NCI-H774 (cell line): Measurements from ENCODE around the gene SPG7.

Experiments
- DNase-seq: peaks from one replicate; lab custom pipeline; 2025; lab: John Stamatoyannopoulos, UW

The SPG7 gene

GRCh38 chr16:89485701-89486246, 22.4 kb upstream of the SPG7 start:
- no peak for DNase-seq

- peak; percentile 9 for DNase-seq
Observed at GRCh38 chr16:89489040-89489897, 18.9 kb upstream of the SPG7 start.

- DNase-seq: no peak
Observed at GRCh38 chr16:89489898-89490438, 18.2 kb upstream of the SPG7 start.

GRCh38 chr16:89490439-89491237, 17.6 kb upstream of the SPG7 start, which contains the start of gene ANKRD11:
Gene ANKRD11 (minus strand): TSS chr16:89490561. CDS start chr16:89317019, 173,542 bp downstream.
- peak; percentile 93 for DNase-seq

- no peak for DNase-seq
Observed at GRCh38 chr16:89491238-89491869, 16.8 kb upstream of the SPG7 start.

- DNase-seq: no peak
Observed at GRCh38 chr16:89491974-89492687, 16.1 kb upstream of the SPG7 start.

- no peak for DNase-seq
Observed at GRCh38 chr16:89493776-89494175, 14.4 kb upstream of the SPG7 start.

GRCh38 chr16:89495121-89495520, 13.1 kb upstream of the SPG7 start:
- DNase-seq: no peak

- DNase-seq: no peak
Observed at GRCh38 chr16:89498839-89499238, 9.4 kb upstream of the SPG7 start.

- no peak for DNase-seq
Observed at GRCh38 chr16:89499767-89500166, 8.4 kb upstream of the SPG7 start.

- DNase-seq: no peak
Observed at GRCh38 chr16:89502081-89502843, 5.9 kb upstream of the SPG7 start.

- no peak for DNase-seq
Observed at GRCh38 chr16:89504091-89504490, 4.1 kb upstream of the SPG7 start.

GRCh38 chr16:89505204-89506112, 2.7 kb upstream of the SPG7 start:
- DNase-seq: peak; percentile 10

GRCh38 chr16:89506113-89506504, 2.1 kb upstream of the SPG7 start:
- no peak for DNase-seq

GRCh38 chr16:89506791-89507191, 1.4 kb upstream of the SPG7 start:
- no peak for DNase-seq

GRCh38 chr16:89507214-89507833, 879 bp upstream of the SPG7 start:
- no peak for DNase-seq

- no peak for DNase-seq
Observed at GRCh38 chr16:89510526-89510925, 2.3 kb downstream of the SPG7 start.

- no peak for DNase-seq
Observed at GRCh38 chr16:89511374-89511773, 3.2 kb downstream of the SPG7 start.

GRCh38 chr16:89512453-89512852, 4.2 kb downstream of the SPG7 start:
- no peak for DNase-seq
